Vagina (tissue), 2 donors: Measurements from ENCODE around the gene SNHG17. TPM values are rescaled to one million over a fixed set of nuclear protein-coding genes. Genes with fewer than 3 reads are reported as not detected.

Experiments used
- DNase-seq, 2 donors: peaks; one replicate each; pipeline ENCODE4 v3.0.0-alpha.2; 2017; ENCODE audit errors: extremely low spot score in 2 of 2
- H3K27ac ChIP-seq: fragments of 200-600 bp; sonication (generic); one replicate; pipeline ENCODE4 v1.5.1; 2019
- H3K27me3 ChIP-seq: fragments of 200-600 bp; sonication (generic); one replicate; pipeline ENCODE4 v1.5.1; 2019
- H3K36me3 ChIP-seq, 2 donors: fragments of 200-600 bp; sonication (generic); one replicate each; pipeline ENCODE4 v1.5.1; 2017 to 2019
- H3K4me1 ChIP-seq: fragments of 200-600 bp; sonication (generic); one replicate; pipeline ENCODE4 v1.5.1; 2019
- H3K4me3 ChIP-seq, 2 donors: fragments of 200-600 bp; sonication (generic); 1 replicate in 1 of 2; 2 replicates in 1 of 2; pipeline ENCODE4 v1.5.1; 2016 to 2019
- H3K9me3 ChIP-seq: fragments of 200-600 bp; sonication (generic); one replicate; pipeline ENCODE4 v1.5.1; 2019
- CTCF ChIP-seq, 3 experiments: fragments of 450-650 bp in 2 of 3; fragments of 200-600 bp in 1 of 3; sonication (generic) in 1 of 3; IDR thresholded peaks; one replicate each; pipeline ENCODE4 v1.5.1; 2017 to 2019; ENCODE audit warnings: antibody characterized with exemption in 3 of 3, mild to moderate bottlenecking in 2 of 3, moderate library complexity in 2 of 3
- POLR2A ChIP-seq, 2 donors: fragments of 450-650 bp; IDR thresholded peaks; one replicate each; pipeline ENCODE4 v1.6.1; 2017; ENCODE audit warnings: antibody characterized with exemption in 2 of 2, mild to moderate bottlenecking in 2 of 2, moderate library complexity in 2 of 2
- POLR2AphosphoS5 ChIP-seq, 2 donors: sonication (generic); formaldehyde crosslinking; IDR thresholded peaks; one replicate each; pipeline ENCODE4 v1.9.0; 2017; ENCODE audit warnings: antibody characterized with exemption in 2 of 2, mild to moderate bottlenecking in 2 of 2, low read depth in 1 of 2; ENCODE audit not compliant: insufficient read depth in 1 of 2
- intact Hi-C: fragments of 100-400 bp; cut with DNase I; formaldehyde crosslinking; loops from one replicate; pipeline ENCODE4 v1.15.1; 2023
- total RNA-seq: library from RNA; depleted of rRNA; stranded (reverse); fragments of >200 nt; gene quantifications from one replicate; pipeline ENCODE4 v1.2.3, GENCODE V29; 2016

The SNHG17 gene
- total RNA-seq, 1 donor from 2014 or later, result 37.3 TPM

DNA sequence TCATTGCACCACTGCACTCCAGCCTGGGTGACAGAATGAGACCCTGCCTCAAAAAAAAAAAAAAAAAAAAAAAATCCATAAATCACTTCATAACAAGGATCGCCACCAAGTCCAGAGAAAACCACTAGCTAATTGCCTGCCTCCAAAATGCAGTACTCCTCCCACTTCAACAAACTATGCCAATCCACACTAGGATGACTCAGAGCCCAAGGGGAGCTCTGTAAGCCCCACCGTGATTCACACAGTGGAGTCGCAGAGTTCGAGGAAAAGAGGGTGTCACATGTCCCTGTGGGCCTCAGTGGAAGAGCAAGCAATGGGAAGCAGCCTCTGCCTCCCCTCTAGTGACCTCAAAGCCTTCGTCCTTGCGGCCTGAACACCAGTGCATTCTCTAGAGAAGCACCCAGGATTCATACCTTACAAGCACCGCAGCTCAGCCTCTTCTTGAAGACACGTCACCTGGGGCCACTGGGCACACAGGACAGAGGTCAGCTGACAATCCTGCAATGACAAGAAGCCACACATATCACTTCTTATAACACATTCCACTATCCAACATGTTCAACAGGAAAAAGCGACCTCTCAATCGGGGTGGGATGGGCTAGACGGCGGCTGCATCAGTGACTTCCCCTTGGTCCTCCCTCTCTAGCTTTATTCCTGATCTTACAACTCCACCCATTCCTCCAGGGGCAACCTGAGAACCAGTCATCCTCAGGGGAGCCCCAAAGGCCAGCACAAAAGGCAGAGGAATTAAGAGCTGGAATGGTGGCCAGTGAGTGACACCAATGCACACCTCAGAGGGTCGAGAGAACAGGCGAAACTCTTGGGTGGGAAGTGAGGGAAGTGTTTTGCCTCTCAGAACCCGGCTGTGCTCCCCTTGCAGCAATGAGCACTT lies 8.9 kb downstream of the SNHG17 start:
- TF ChIP-seq POLR2A (IDR thresholded peaks at IDR 0.05) (no peak), POLR2AphosphoS5 (IDR thresholded peaks at IDR 0.05; ENCODE audit: insufficient read depth in 1 of 2, low read depth in 1 of 2) (no peak), CTCF (IDR thresholded peaks at IDR 0.05) (no peak)
- Histone ChIP-seq H3K4me3 (no peak overlapping the region), H3K27me3 (no peaks in the 10 kb centered on the region), H3K36me3 (peaks cover 4 to 99% of the 10 kb centered on the region in 2 donors), H3K9me3 (no peaks in the 10 kb centered on the region), H3K4me1 (peaks cover 17% of the 10 kb centered on the region), H3K27ac (peak overlapping the region; percentile 2)
- DNase-seq, result no peak
- intact Hi-C loops, result no loop called here

- Histone ChIP-seq H3K4me3 (no peak overlapping the region), H3K4me1 (peaks cover 17% of the 10 kb centered on the region), H3K27ac (no peak overlapping the region), H3K27me3 (no peaks in the 10 kb centered on the region), H3K9me3 (no peaks in the 10 kb centered on the region), H3K36me3 (peaks cover 0 to 99% of the 10 kb centered on the region in 2 donors)
- no peak for TF ChIP-seq CTCF (IDR thresholded peaks at IDR 0.05)
- TF ChIP-seq POLR2A (IDR thresholded peaks at IDR 0.05), result no peak
- TF ChIP-seq POLR2AphosphoS5 (IDR thresholded peaks at IDR 0.05; ENCODE audit: insufficient read depth in 1 of 2, low read depth in 1 of 2), result no peak
- no peak for DNase-seq
- intact Hi-C loops, result no loop called here
These were observed 10.7 kb downstream of the SNHG17 start for GRCh38 chr20:38424401-38424800.

- peaks cover 17% of the 10 kb centered on the region for H3K4me1 ChIP-seq
- intact Hi-C loops, result no loop called here
- no peaks in the 10 kb centered on the region for H3K9me3 ChIP-seq
- TF ChIP-seq CTCF (IDR thresholded peaks at IDR 0.05) (no peak), POLR2AphosphoS5 (IDR thresholded peaks at IDR 0.05; ENCODE audit: insufficient read depth in 1 of 2, low read depth in 1 of 2) (no peak), POLR2A (IDR thresholded peaks at IDR 0.05) (no peak)
- peaks cover 0 to 97% of the 10 kb centered on the region in 2 donors for H3K36me3 ChIP-seq
- H3K27me3 ChIP-seq, result no peaks in the 10 kb centered on the region
- no peak overlapping the region for H3K4me3 ChIP-seq
- DNase-seq, result no peak
- no peak overlapping the region for H3K27ac ChIP-seq
These were observed 11.6 kb downstream of the SNHG17 start for GRCh38 chr20:38423541-38423940.

- no peak for TF ChIP-seq POLR2AphosphoS5 (IDR thresholded peaks at IDR 0.05; ENCODE audit: insufficient read depth in 1 of 2, low read depth in 1 of 2)
- TF ChIP-seq POLR2A (IDR thresholded peaks at IDR 0.05), result no peak
- TF ChIP-seq CTCF (IDR thresholded peaks at IDR 0.05), result no peak
- intact Hi-C loops, result no loop called here
- DNase-seq, result no peak
These were observed 13.2 kb downstream of the SNHG17 start for GRCh38 chr20:38421915-38422314.

More at GRCh38 chr20:38421915-38422314, 13.2 kb downstream of the SNHG17 start:
- no peak overlapping the region for H3K4me3 ChIP-seq
- H3K36me3 ChIP-seq, result peaks cover 0 to 84% of the 10 kb centered on the region in 2 donors
- H3K9me3 ChIP-seq, result no peaks in the 10 kb centered on the region
- H3K4me1 ChIP-seq, result peaks cover 10% of the 10 kb centered on the region
- no peaks in the 10 kb centered on the region for H3K27me3 ChIP-seq
- no peak overlapping the region for H3K27ac ChIP-seq
